Measurements from ENCODE around the gene PPARG.

PPARG gene

GRCh38 chr3:12409684-12410596 lies 121.1 kb downstream of the PPARG start:
- no peak for DNase-seq (ENCODE audit: low read depth in 2 of 2)

DNA sequence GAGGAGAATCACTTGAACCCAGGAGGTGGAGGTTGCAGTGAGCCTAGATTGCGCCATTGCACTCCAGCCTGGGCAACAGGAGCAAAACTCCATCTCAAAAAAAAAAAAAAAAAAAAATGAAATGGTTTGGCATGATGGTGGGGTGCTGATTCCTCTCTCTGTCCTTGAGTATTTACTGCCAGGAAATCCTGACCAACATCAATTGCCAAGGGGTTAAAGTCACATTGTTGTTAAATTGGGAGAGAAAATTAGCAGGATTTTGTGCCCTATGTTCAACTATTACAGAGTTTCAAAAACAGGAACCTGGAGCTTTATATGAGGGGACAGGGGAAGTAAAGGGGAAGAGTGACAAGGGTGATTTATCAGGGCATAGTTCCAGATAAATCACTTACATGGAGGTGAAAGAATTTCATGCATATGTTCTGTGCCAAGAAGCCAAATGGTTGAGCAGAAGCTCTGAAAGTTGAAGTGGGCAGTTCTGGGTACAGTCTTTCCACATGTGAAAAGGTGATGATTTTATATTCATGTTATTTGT lies 124.9 kb downstream of the PPARG start:
- no peak for DNase-seq (ENCODE audit: low read depth in 2 of 2)

GRCh38 chr3:12415014-12415680 lies 126.3 kb downstream of the PPARG start:
- no peak for DNase-seq (ENCODE audit: low read depth in 2 of 2)

DNA sequence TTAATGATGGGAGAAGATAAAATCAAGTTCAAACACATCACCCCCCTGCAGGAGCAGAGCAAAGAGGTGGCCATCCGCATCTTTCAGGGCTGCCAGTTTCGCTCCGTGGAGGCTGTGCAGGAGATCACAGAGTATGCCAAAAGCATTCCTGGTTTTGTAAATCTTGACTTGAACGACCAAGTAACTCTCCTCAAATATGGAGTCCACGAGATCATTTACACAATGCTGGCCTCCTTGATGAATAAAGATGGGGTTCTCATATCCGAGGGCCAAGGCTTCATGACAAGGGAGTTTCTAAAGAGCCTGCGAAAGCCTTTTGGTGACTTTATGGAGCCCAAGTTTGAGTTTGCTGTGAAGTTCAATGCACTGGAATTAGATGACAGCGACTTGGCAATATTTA lies 127.9 kb downstream of the PPARG start:
- no peak for DNase-seq (ENCODE audit: low read depth in 2 of 2)

DNA sequence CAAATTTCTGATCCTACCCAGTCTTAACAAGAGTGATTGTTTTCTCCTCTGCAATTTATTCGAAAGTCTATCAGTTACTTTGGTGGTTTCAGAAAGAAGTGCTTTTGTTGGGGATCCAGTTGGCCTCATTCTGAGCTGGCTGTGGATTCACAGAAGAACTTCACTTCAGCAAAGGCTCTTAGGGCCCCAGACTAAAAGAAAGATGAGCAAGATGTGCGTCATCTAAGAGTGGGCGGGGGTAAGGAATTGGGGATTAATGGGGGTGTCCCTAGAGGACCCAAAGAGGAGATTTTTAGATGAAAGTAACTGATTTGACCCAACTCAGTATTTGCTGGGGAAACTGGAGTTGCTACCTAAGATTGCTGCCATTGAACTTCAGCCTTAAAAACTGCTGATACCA lies 131.5 kb downstream of the PPARG start:
- no peak for DNase-seq (ENCODE audit: low read depth in 2 of 2)

DNA sequence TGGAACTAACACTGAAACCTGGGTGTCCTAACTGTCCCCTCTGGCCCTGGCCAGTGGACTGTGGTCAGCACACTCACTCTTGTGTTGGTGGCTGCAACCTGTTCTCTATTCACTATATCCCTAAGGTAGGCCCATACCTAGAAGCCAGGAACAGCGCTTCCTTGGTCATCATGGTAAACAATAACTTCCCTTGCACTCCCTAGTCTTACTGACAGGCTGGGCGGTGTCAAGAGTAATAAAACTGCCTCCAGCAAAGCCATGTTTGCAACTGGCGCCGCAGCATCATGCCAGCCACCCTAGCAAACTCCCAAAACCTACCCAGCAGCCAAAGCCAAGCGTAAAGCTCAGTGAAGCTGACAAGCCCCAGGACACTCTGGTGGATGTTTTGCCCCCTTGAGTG lies 132.3 kb downstream of the PPARG start:
- DNase-seq (ENCODE audit: low read depth in 2 of 2) = no peak

DNA sequence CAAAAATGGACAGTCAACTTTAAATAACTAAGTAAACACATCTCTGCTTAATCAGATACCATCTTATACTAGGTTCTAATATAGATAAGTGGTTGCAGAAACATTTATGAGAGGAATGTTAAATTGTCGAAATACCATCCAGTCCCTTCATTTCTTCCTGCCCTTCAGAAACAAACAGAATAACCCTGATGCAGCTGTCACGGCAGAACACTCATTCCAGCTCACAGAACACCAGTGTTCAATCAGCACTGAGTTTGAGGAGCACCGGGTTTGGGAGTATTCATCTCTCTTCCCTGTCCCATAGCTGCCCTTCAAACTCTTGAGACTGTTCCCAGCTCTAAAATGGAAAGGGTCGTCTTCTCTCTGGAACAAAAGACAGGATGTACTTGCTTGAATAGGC lies 134.3 kb downstream of the PPARG start:
- DNase-seq (ENCODE audit: low read depth in 2 of 2) = no peak

- no peak for DNase-seq (ENCODE audit: low read depth in 2 of 2)
These were observed 135.2 kb downstream of the PPARG start for GRCh38 chr3:12423918-12424630.

GRCh38 chr3:12424635-12425319 lies 135.9 kb downstream of the PPARG start:
- no peak for DNase-seq (ENCODE audit: low read depth in 2 of 2)

- no peak for DNase-seq (ENCODE audit: low read depth in 2 of 2)
These were observed 137.1 kb downstream of the PPARG start for GRCh38 chr3:12425850-12426579.

DNA sequence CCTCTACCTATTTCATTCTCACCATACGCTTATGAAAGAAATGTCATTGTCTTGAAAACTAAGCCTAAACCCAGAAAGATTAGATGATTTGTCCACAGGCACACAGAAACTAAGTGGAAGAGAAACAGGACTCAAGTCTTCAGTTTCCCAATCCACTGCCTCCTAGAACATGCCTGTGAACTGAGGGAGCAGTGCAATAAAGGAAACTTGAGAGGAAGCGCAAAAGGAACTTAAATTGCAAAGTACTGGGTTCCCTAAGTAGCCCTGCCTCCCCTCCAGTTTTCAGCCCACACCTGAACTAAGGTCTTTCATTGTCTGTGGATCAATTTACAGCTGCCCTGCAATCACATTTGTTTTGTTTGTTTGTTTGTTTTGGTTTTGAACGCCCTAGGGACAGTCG lies 138.7 kb downstream of the PPARG start:
- no peak for DNase-seq (ENCODE audit: low read depth in 2 of 2)

DNA sequence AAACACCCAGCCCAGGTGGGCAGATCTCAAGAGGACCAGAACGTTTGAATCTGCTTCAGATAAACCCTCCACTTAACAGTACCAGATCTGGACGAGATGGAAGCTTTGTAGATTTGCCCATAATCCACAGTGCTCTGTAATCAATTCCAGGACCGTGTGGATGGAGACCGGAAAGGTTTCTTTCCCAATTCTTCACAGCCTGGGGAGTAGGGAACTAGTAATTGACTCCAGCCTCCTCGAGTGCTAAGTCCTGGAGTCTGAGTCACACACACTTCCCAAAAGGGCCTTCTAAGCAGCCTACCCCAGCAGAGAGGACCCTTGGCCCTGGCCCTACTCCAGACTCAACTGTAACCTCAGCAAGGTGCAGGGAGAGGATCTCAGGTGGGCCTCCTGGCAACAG lies 139.3 kb downstream of the PPARG start:
- no peak for DNase-seq (ENCODE audit: low read depth in 2 of 2)

- no peak for DNase-seq (ENCODE audit: low read depth in 2 of 2)
These were observed 141.2 kb downstream of the PPARG start for GRCh38 chr3:12430086-12430485.

GRCh38 chr3:12433823-12434222 lies 145.0 kb downstream of the PPARG start:
- DNase-seq (ENCODE audit: low read depth in 2 of 2) = no peak

DNA sequence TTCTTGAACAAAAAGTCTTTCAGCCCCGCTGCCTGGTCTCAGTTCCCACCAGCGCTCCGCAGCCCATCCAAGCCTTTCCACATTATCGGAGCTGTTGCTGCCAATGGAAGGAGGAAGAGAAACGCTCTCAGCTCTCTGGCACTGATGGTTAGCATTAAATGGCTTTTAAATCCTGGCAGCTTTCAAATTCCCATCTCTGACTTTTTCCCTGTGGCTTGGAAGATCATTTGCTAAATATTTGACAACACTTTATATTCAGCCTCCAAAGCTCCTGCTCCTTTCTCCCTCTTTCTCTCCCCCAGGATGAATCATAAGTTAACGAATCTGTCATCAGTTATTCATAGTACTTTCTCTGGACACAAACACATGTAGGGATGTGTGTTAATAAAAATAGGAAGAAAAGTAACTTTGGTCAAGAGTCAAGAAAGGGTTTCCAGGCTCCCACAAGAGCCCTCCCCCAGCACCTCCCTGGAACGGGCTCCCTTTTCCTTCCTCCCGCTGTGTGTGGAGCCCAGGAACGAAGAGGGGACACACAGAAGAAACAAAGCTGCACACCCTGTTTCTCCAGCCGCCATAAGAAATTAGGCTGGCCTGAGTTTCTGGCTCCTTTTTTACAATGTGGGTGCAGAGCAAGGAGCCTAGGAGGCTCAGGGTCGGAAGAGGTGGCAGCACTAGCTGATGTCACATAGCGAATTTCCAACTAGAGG lies 147.8 kb downstream of the PPARG start:
- no peak for DNase-seq (ENCODE audit: low read depth in 2 of 2)

- DNase-seq (ENCODE audit: low read depth in 2 of 2) = no peak
These were observed 148.3 kb downstream of the PPARG start for GRCh38 chr3:12437221-12437605.

DNA sequence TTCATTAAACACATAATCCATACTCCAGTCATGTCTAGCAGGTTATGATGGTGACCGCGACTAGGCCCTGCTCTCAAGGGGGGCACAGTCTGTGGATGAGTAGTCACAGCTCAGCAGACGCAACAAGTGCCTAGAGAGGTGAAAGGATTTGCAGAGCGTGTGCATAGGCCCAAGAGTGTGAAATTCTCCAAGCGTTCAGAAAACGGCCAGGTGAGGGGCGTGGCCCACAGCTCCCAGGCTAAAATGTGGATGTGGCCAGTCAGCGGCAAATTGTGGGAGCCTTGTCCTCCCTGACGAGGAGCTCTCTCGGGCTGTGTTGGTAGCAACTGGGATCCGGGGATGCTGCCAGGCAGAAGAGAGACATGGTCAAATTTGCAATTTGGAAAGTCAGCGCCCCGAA lies 149.0 kb downstream of the PPARG start:
- DNase-seq (ENCODE audit: low read depth in 2 of 2) = no peak

- no peak for DNase-seq (ENCODE audit: low read depth in 2 of 2)
These were observed 149.4 kb downstream of the PPARG start for GRCh38 chr3:12438318-12438717.

DNA sequence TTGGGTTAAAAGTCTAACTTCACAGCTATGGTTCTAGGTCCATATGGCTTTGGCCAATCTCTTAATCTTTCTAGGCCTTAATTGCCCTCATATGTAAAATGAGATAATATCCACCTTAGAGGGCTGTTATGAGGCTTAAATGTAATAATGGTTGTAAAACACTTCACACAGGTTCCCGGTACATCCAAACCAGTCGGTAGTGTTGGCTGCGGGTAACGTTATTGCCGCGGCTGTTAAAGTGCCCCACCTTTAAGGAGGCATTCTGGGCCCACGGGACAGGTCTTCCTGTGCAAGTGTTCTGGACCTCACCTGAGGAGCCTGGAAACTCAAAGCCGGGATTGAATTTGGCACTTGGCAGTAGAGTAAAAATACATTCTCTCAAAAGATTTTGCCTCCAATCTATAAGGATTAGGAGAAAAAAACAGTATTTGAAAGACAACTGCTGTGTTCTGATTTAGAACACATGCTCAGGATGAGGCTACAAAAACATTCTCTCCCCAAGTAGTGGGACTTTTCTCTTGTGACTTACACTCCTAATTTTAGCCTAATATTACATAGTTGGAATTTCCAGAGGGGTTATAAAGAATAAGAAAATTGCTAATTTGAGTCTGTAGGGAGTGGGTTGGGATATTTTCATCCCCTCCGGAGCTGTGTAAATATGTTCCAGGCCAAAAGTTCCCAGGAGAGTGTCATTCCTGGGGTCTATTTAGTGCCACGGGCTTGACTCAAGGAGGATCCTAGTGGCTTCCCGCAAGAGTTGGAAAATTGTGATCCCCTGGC lies 150.5 kb downstream of the PPARG start:
- DNase-seq (ENCODE audit: low read depth in 2 of 2) = no peak
